Spinal cord (tissue), 10 donors: ENCODE data around the gene AMACR. TPM values are rescaled to one million over a fixed set of nuclear protein-coding genes. Genes with fewer than 3 reads are reported as not detected.
A peak's percentile ranks its signal among the peaks of the same experiment; 100 is the strongest.

Source experiments
- DNase-seq, 6 donors: peaks; one replicate each; pipeline versions ENCODE4 v3.0.0 to v3.0.0-alpha.2; 2013 to 2015; ENCODE audit warnings: low spot score in 6 of 6, low read depth in 4 of 6
- H3K27ac ChIP-seq: one replicate; pipeline ENCODE4 v1.5.1; 2013; ENCODE audit warnings: low read depth, low read length, control low read depth
- H3K27me3 ChIP-seq: one replicate; pipeline ENCODE4 v1.6.1; 2013; ENCODE audit warnings: low read length; ENCODE audit not compliant: control insufficient read depth, insufficient read depth
- H3K36me3 ChIP-seq: one replicate; pipeline ENCODE4 v1.6.1; 2013; ENCODE audit warnings: low read length; ENCODE audit not compliant: control insufficient read depth, insufficient read depth
- H3K4me1 ChIP-seq: one replicate; pipeline ENCODE4 v1.6.1; 2013; ENCODE audit warnings: low read length; ENCODE audit not compliant: control insufficient read depth, insufficient read depth
- H3K4me3 ChIP-seq: one replicate; pipeline ENCODE4 v1.5.1; 2013; ENCODE audit warnings: low read depth, low read length, control low read depth
- H3K9me3 ChIP-seq: one replicate; pipeline ENCODE4 v1.6.1; 2013; ENCODE audit warnings: low read length; ENCODE audit not compliant: control insufficient read depth, insufficient read depth
- WGBS: methylation state at CpG from one replicate; pipeline ENCODE4 v1.1.5; 2013; ENCODE audit warnings: missing lambda C conversion rate; ENCODE audit not compliant: insufficient coverage; 5-methylcytosine and 5-hydroxymethylcytosine counted together
- polyA plus RNA-seq, 2 donors: library from polyadenylated mRNA; unstranded; fragments of 120-200 nt; gene quantifications; one replicate each; pipeline ENCODE4 v1.2.1, GENCODE V29; 2013; ENCODE audit not compliant: insufficient read length in 2 of 2
- total RNA-seq, 2 donors: library from RNA; depleted of rRNA in 1 of 2; stranded (reverse); fragments of 120-200 nt in 1 of 2; fragments of >200 nt in 1 of 2; gene quantifications; one replicate each; pipeline versions ENCODE4 v1.2.3 to v1.2.4, GENCODE V29; 2013 to 2014
- donor health status: healthy.

AMACR gene
- total and polyA plus RNA-seq, 4 donors, result 13.4 to 21.8 (median 17.1) TPM

DNA sequence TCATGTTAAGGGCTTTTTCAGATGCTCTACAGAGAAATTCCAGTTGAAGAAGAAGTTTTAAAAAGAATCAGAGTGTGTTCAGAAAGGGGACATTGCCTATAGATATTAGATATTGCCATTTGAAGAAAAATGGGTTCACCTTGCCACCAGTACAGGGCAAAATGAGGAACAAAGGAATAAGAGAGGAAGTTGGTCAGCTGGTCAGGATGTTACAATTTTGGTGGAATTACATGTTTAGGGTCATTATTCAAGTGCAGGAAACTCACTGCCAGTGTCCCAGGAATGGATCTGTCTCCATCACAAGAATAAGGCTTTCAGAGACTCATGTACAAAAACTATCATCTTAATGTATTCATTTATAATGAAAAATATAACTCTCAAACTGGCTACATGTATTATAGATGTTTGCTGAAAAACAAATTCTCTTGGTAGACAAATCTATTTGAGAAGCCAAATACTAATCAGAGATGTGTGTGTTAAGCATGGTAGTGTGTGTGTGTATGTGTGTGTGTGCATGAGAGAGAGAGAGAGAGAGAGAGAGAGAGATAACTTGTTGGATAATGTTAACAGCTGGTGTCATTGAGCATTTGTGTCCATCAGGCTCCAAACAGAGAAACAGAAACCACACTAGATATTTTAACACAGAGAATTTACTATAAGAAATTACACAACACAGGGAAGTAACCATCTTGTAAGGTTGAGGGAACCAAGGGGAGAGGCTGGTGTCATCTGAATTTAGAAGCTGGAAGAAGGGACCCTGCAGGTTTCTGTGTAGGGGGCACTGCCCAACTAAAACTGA lies 40.1 kb upstream of the AMACR start:
- Histone ChIP-seq H3K4me3 (no peak overlapping the region), H3K9me3 (no peaks in the 10 kb centered on the region), H3K36me3 (no peaks in the 10 kb centered on the region), H3K27me3 (no peaks in the 10 kb centered on the region), H3K4me1 (peaks cover 15% of the 10 kb centered on the region), H3K27ac (no peak overlapping the region)
- no peak for DNase-seq

DNA sequence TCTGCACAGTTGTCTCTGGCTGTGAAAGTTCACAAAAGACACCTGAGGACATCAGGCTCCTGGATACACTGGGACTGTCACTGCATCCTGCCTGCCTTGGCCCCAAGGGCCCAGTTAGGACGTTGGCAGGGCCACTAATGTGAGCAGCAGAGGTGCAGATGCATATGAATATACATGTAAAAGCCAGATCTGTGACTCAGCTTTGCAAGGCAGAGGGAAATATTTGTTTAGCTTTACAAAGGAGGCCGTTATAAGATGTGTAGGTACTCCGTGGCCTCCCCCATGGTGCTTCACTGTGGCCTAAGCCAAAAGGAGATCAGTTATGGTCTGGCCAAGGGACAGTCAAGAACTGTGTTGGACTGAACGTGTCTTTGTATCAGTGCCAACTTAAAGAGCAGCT lies 39.3 kb upstream of the AMACR start:
- WGBS, result 46% methylated on average over 3 of the region's 4 CpGs

DNA sequence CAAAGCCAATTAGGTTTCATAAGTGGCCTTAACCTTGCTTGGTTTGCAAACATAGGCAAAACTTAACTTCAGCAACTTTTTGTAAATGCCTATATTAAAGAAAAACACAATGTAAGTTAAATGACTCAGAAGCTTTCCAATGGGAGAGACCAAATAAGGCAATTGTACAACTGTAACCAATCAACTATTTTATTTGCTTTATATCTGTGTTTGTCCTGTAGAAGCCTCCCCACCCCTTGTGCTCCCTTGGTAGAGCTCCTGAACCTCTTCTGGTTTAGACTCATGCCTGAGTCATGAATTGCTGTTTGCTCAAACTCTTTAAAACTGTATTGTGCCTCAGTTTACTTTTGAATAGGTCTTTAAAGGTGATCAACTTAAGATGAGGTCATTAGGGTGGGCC lies 38.1 kb upstream of the AMACR start:
- Histone ChIP-seq H3K36me3 (no peaks in the 10 kb centered on the region), H3K4me1 (peaks cover 23% of the 10 kb centered on the region), H3K9me3 (no peaks in the 10 kb centered on the region), H3K27me3 (no peaks in the 10 kb centered on the region), H3K4me3 (no peak overlapping the region), H3K27ac (no peak overlapping the region)
- DNase-seq, result no peak

More for the DNA sequence above, 39.3 kb upstream of the AMACR start:
- H3K27ac ChIP-seq, result no peak overlapping the region
- no peaks in the 10 kb centered on the region for H3K9me3 ChIP-seq
- no peak for DNase-seq
- H3K4me1 ChIP-seq, result peaks cover 23% of the 10 kb centered on the region
- no peak overlapping the region for H3K4me3 ChIP-seq
- no peaks in the 10 kb centered on the region for H3K27me3 ChIP-seq
- H3K36me3 ChIP-seq, result no peaks in the 10 kb centered on the region

DNA sequence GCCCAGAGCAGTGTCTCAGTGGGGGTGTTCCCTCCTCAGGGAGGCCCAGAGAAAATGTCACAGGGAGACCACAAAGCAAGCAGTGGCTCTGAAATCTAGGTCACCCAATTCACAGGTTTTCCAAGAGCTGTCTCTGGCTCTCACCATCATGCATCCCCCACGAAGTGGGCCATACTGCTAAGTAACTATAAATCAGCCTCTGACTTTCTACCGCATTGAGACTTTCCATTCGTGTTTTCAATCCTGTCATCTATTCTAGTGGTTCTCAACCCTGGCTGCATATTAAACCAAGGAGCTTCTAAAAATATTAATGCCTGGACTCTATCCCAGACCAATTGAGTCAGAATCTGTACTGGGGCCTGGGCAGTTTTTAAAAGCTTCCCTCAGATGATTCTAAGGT lies 37.2 kb upstream of the AMACR start:
- Histone ChIP-seq H3K9me3 (no peaks in the 10 kb centered on the region), H3K4me1 (peaks cover 23% of the 10 kb centered on the region), H3K27ac (no peak overlapping the region), H3K27me3 (no peaks in the 10 kb centered on the region), H3K36me3 (no peaks in the 10 kb centered on the region), H3K4me3 (no peak overlapping the region)
- WGBS, result 93% methylated on average over 2 of the region's 3 CpGs
- no peak for DNase-seq

DNA sequence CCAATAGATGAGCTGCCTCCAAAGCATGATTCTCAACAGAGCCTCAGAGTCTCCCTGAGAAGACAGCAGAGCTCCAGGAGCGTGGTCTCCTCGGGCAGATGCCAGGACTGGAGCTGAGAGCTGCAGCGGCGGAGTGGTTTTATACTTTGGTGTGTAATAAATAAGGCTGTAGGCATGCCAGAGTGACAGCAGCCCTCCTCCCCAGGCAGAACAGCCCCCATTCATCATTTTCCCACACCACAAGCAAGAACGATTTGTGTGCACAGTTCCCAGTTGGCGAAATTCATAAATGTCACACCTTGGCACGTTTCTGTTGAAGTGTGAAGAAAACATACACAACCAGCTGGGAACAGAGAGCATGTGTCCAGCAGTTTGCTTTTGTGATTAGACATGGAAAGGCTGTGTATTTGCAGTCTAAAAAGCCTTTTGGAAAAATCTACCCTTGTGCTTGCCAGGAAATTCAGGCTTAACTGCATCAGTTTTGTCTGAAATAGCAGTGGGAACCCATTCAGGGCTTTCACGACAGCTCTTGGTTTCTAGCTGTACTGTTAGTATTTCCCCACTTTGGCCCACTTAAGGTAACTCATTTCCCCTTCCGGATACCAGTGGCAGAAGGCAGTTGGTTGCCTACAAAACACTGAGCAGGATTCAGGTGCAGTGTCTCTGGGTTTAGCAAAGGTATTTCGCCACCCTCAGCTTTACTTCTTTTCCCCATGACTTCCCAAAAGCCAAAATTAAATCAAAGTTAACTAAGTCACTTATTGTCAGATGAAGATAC lies 35.4 kb upstream of the AMACR start, which contains the start of gene C1QTNF3:
C1QTNF3 (minus strand) TSS at position 115 of the 778 bp plus-strand sequence; CDS start at position 27, 88 bp downstream.
- H3K27ac ChIP-seq, result peak within 1 kb of the TSS; percentile 55
- WGBS, result 17% methylated on average over 4 of the region's 10 CpGs

DNA sequence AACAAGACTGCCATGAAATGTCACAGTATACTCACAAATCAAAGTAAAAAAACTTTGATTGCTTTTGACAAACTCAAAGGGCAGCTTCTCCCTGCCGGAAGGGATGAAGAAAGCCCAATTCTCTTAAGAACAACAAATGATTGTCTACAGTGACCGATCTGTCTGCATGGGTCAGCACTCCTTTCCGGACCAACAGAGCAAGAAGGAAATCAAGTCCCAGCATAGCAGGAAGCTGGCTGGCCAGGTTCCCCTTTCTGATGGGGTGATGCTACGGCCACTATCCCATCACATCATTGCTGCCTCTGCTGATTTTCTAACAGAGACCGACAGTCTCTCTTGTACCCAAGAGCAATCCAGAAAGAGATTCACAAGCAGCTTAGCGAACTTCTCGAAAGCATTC lies 34.5 kb upstream of the AMACR start:
- H3K4me1 ChIP-seq, result peaks cover 23% of the 10 kb centered on the region
- H3K4me3 ChIP-seq, result peak overlapping the region; percentile 7
- DNase-seq, result peak in 1 of 6 donors; percentile 48
- no peaks in the 10 kb centered on the region for H3K9me3 ChIP-seq
- H3K27me3 ChIP-seq, result no peaks in the 10 kb centered on the region
- peak overlapping the region; percentile 55 for H3K27ac ChIP-seq
- 17% methylated on average over 4 of the region's 7 CpGs for WGBS
- no peaks in the 10 kb centered on the region for H3K36me3 ChIP-seq

More for the DNA sequence above, 35.4 kb upstream of the AMACR start, which contains the start of gene C1QTNF3:
- no peaks in the 10 kb centered on the region for H3K9me3 ChIP-seq
- peak within 1 kb of the TSS; percentile 7 for H3K4me3 ChIP-seq
- H3K27me3 ChIP-seq, result no peaks in the 10 kb centered on the region
- H3K4me1 ChIP-seq, result peaks cover 23% of the 10 kb centered on the region
- peak; percentile 32 to 93 (median 42) for DNase-seq
- no peaks in the 10 kb centered on the region for H3K36me3 ChIP-seq

DNA sequence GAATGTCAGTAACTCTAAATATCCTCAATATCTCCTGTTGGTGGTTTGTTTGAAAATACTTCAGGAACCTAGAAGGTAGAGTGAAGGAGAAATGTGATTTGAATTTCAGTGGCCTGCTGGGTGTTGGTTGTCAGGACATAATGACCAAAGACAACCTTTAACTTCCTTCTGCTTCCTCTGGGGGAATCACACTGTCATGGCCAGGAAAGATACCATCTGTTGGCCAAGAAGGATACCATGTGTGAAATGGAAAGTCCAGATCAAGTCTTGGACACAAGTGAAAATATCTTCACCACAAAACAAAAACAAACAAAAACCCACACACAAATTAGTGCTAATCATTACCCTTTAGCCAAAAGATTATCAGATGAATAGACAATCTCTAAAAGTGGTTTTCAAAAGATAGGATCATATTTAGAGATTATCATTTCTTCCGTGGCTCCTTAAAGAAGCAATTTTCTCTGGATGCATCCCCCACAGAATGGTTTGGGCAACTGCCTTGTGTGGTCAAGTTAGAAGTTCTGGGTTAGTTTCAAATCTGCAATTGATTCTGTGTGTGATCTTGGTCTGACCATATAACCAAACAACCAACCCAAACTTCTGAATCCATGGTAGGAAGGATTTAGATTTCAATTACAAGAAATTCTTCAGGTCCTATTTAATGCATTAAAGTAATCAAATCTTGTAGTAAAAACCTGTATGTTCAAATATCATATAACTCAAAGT lies 33.6 kb upstream of the AMACR start:
- no CpG with 5 or more reads among the region's 1 CpG for WGBS
- no peaks in the 10 kb centered on the region for H3K36me3 ChIP-seq
- H3K9me3 ChIP-seq, result no peaks in the 10 kb centered on the region
- no peaks in the 10 kb centered on the region for H3K27me3 ChIP-seq
- peaks cover 23% of the 10 kb centered on the region for H3K4me1 ChIP-seq
- H3K4me3 ChIP-seq, result no peak overlapping the region
- H3K27ac ChIP-seq, result peak overlapping the region; percentile 42
- no peak for DNase-seq

DNA sequence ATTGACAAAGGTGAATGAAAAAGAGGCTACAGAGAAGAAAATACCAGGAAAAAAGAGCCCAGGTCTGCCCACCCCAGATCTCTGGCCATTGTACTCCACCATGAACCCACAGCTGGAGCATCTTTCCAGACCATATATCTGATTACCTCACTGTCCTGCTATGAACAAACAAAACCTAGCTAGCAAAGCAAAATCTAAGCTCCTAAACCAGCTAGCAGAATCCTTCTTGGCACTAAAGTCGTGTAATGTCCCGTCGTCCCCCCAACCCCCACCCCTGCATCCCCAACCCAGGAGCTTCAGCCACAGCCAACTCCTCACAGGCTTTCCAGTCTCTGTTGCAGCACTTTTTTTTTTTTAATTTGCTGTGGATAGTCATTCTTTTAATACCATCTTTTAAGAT lies 32.6 kb upstream of the AMACR start:
- no peak for DNase-seq
- no peak overlapping the region for H3K27ac ChIP-seq
- WGBS, result 80% methylated on average over 1 of the region's 3 CpGs

DNA sequence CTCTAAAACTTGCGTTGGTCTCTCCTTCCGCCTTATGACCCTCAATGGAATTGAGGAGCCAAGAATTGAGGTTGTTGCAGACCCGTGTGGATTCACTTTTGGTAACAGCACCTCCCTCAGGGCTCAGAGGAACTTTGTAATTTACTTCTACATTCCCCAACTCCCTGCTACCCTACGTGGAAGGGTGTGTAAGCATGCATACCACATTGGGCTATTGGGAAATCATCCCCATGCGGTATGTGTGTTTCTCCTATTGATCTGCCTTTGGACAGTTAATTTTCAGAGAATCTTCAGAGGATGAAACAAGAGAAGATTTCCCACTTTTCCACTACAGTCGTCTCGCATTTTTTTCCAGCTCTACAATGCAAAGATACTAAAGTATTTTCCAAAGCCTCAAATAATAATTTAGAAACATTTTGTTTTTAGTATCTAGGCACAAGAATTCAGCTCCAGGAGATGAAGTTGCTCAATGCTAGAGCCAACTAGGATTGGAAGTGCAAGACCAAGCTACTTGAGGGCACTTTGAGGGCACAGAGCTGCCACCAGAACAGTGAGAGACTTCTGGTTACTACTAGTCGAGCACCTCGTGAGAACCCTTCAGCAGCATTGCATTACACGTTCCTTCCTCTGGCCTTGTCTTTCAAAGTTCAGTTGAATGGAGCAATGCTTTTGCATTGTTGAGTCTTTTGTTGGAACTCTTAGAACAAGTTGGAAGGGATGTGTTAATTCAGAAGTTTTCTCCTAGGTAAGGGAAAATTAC lies 31.7 kb upstream of the AMACR start:
- no peak overlapping the region for H3K4me3 ChIP-seq
- H3K4me1 ChIP-seq, result peaks cover 19% of the 10 kb centered on the region
- H3K27ac ChIP-seq, result no peak overlapping the region
- 92% methylated on average over 2 of the region's 10 CpGs for WGBS
- no peaks in the 10 kb centered on the region for H3K27me3 ChIP-seq
- no peaks in the 10 kb centered on the region for H3K9me3 ChIP-seq
- H3K36me3 ChIP-seq, result peaks cover 9% of the 10 kb centered on the region
- no peak for DNase-seq

More for the DNA sequence above, 32.6 kb upstream of the AMACR start:
- no peaks in the 10 kb centered on the region for H3K9me3 ChIP-seq
- H3K4me1 ChIP-seq, result peaks cover 23% of the 10 kb centered on the region
- H3K27me3 ChIP-seq, result no peaks in the 10 kb centered on the region
- H3K4me3 ChIP-seq, result no peak overlapping the region
- peaks cover 2% of the 10 kb centered on the region for H3K36me3 ChIP-seq
